OCI-LY1 (cell line): ENCODE data around the gene SEMA3C.

ENCODE experiments used
- CTCF ChIP-seq: fragments of 200-600 bp; sonication (generic), shearing (Covaris generic); IDR thresholded peaks from 2 replicates; pipeline ENCODE4 v1.5.1; 2017; ENCODE audit warnings: mild to moderate bottlenecking, antibody characterized with exemption, low read length, moderate library complexity, mixed read lengths
- EZH2 ChIP-seq: fragments of 200-600 bp; sonication (generic), shearing (Covaris generic); IDR thresholded peaks from 2 replicates; pipeline ENCODE4 v1.8.0; 2017; ENCODE audit warnings: borderline replicate concordance, mixed run types, mild to moderate bottlenecking, antibody characterized with exemption, low read length, moderate library complexity, mixed read lengths

GRCh38 chr7:80740778-80741545, 177.9 kb downstream of the SEMA3C start:
- TF ChIP-seq CTCF (no peak), EZH2 (no peak)
